ENCODE data around the gene MCIDAS.

The MCIDAS gene

DNA sequence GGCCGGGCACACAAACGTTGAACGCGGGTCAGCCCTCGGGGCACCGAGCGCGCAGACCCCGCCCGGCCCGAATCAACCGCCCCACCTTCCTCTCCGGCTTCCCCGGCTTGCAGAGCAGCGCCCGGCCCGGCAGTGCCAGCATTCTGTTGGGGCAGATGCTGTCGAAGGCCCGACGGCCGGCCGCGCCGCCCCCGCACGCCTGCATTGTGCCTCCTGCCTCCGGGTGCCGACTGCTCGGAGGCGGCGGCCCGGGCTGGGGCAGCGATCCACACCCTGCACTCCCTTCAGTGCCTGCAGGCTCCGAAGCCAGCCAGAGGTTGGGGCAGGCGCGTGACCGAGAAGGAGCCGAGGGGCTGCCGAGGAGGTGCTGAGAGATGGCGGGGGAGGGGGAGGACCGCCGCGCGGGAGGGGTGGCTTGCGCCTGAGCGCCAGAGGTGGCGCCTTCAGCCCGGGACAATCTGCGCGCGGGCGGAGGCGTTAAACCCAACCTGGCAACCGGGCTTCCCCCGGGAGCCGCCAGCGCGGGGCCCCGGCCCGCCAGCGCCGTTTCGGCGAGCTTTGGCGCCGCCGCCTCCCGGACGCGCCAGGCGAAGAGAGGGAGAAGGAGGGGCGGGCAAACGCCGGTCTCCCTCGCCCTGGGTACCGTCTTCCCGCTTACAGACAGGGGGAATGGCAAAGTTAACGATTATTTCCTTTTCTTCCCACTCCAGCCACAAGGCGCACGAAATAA, at the start of gene MCIDAS:
TSS of gene MCIDAS (minus strand) at position 382 of the 730 bp plus-strand sequence. CDS start at position 205, 177 bp downstream.
- no peak for DNase-seq (ENCODE audit: low read depth)

DNA sequence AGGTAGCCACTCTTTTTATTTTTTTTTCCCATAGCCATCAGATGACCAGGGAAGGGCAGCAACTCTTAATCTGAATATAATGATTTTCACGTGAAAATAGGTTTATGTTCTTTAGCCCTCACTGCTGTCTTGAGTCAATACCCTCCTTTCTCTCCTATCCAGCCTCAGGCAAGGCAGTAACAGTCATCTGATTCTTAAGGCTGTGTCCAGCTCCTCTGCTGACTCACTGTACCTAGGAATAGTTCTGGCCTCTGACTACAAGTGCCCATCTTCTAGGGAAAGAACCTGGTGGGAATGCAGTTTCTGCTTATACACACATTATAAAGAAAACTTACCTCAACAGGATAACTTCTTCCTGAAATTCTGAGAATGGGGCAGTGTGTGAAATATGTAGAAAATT, 49.7 kb upstream of the MCIDAS start:
- no peak for DNase-seq (ENCODE audit: low read depth)

DNA sequence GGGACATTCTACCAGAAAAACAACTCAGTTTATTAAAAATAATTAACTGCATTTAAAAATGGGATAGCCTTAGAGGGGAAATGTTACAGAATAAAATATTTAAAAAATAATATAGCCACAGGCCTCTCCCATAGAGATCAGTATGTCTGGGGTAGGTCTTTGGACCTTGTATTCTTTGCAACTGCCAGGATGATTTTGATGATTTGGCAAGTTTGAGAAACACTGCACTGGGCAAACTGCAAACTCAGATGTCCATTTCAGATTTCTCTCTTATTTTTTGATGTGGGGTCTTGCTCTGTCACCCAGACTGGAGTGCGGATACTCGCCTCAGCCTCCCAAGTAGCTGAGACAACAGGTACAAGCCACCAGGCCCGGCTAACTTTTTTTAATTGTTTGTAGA, 31.2 kb upstream of the MCIDAS start:
- no peak for DNase-seq (ENCODE audit: low read depth)

DNA sequence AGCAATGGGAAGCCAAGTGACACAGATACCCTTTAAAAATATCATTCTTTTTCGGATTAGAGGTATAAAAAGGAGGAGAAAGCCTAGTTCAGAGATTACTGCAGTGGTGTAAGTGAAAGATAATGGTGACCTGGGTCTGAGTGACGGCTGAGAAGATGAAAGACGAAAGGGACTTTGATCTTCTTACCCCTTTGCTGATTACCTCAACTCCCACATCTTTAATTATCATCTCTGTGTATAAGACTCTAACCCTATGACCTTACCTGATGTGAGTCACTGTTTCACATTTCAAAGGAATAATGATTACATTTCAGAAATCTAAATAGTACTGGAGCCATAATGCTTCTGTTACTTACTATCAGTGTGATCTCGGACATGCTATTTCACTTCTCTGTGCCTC, 27.7 kb upstream of the MCIDAS start:
- no peak for DNase-seq (ENCODE audit: low read depth)

DNA sequence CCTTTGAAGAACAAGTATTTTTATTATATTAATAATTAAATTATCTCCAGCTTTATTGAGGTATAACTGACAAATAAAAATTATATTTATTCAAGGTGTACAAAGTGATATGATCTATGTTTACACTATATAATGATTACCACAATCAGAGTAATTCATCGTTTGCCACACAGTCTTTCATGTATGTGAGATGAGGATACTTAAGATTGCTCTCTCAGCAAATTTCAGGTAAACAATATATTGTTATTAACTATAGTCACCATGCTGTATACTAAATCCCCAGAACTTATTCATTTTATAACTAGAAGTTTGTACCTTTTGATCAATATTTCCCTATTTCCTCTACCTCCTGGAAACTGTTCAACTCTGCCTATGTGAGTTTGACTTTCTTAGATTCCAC, 22.9 kb upstream of the MCIDAS start:
- no peak for DNase-seq (ENCODE audit: low read depth)

DNA sequence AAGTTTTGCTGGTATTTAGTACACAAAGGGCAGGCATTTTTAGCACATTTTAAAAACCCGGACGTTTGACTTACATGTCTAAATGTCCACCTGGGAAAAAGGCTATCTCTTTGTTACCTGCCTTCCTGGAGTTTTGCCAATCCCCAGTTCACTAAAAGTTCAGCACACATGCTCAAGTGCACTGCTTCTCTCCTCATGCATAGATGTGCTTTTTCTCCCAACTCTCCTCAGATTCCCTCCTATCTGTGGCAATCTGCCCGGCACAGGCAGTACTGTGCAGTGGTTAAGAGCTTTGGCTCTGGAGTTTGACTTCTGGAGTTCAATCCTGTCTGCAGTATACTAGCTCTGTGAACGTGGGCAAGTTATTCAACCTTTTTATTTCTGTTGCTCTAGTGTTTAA, 14.6 kb upstream of the MCIDAS start:
- DNase-seq (ENCODE audit: low read depth): no peak

DNA sequence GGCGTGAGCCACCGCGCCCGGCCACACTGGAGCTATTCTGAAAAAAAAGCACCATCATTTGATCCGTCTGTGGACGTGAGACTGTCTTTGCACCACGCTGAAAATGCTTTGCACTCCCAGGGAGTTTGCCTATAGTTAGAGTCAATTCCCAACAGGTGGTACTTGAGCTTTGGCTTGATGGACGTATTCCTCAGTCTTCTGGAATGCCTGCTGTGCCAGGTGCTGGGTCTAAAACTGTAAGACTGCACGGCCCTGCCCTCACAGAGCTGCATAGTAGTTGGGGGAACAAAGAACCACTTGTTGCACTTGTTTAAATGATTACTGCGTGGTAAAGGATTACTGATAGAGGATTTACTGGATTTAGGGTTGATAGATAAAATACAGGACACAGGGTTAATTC, 9.7 kb upstream of the MCIDAS start:
- no peak for DNase-seq (ENCODE audit: low read depth)

DNA sequence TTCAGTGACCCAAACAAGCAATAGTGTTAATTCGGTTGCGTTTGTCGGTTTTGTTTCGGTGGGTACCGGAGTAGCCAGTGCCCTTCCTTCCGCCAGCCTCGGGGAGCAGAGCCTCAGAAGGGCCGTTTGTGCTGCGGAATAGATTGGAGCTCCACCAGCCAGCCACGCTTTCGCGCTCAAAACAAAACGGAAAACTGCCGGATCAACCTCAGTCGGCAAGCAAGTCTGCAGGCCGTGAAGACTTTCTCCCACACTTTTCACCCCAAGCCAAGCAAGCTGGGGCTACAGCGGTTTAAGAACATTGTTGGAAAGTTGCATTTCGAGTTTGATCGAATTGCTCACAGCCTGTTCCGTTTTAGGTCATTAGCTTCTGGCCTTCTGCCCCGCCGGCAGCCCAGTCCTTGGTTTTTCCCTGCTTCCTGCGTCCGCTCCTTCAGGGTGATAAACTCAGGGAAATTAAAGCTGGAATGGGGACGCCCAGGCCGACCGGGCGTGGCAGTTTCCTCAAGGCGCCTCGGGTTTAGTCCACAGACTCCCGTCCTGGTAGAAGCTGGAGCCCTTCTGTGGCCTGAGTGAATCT, 7.1 kb upstream of the MCIDAS start:
- no peak for DNase-seq (ENCODE audit: low read depth)

DNA sequence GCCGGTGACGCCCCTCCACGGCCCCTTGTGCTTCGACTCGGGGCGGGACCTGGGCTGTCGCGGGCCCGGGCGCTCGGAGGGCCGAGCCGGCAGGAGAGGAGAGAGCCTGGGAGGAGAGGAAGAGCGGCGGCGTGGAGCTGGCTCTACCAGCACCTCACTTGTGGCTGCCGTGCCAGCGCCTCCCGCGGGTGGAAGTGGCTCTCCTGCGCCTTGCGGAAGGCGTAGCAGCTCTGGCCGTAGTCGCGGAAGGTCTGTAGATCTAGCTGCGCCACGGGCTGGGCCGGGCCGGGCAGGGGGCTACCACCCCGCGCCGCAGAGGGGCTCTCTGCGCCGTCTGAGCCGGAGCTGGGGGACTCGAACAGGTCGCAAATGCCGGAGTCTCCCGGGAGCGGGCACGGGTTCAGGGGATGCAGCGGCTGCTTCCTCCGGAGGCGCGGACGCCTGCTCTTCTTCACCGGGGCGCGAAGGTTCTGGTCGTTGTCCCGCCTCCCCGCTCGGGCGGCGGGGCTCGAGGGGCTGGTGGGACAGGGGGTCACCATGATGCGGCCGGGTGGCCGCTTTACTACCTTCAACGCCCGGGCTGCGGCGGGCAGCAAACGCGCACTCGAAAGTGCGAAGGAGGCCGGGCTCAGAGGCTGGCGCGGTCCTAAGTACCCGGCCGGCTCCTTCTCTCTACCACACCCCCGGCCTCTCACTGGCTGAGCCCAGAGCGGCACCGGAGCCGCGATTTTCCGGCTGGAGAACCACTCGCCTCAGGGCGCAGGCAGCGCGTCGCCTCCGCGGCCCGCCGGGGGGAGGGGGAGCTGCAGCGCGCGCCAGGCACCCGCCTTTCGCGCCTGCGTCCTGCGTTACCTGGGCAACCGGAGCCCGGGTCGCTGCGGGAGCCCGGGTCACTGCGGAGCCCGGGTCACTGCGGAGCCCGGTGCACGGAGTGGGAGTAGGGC, 6.1 kb upstream of the MCIDAS start, which contains the start of gene CCNO:
TSS of gene CCNO (minus strand) at position 624 of the 944 bp plus-strand sequence. CDS start at position 539, 85 bp downstream.
- DNase-seq (ENCODE audit: low read depth): peak; percentile 72

DNA sequence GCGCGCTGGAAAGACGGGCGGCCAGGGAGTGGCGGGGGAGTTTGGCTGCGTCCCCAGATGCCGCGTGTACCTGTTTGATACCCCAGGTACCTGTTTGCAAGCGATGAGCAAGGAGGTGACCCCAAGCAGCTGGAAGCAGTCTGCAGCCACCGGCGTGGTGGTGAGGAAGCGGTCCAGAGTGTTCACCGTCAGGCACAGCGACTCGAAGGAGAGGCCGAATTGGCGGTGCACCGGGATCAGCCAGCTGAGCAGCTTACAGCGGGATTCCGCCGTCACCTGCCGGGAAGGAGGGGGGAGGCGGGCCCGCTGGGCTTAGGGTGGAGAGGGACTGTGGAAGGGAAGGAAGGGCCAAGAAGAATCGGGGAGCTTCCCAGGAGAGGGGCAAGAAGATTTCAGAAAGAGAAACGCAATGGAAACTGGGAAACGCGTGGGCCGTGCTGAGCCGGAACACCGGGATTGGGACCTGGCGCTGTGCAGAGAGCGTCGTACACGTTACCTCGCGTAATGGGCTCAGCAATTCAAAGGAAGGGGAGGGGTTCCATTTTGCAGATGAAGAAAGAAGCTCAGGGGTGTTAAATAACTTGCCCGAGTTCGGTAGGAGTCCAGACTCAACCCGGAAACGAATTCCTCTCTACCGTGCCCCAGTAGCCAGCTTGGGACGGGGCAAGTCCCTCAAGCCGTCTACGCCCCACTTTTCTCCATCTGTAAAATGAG, 5.3 kb upstream of the MCIDAS start:
- no peak for DNase-seq (ENCODE audit: low read depth)

DNA sequence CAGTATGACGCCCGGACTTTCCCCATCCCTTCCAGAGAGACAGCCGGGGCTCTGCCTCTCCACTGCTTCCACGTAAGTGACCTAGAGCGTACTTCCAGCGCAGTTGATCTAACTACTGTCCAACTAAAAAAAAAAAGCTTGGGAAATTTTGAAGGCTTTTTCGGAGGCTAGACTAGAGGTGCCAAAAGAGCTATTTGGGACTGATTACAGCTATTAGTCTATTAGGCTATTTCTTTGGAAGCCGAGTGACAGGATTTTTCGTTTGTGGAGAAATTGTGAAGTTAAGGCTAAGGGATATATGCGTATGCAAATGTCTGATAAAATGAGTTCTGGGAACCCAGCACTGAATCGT, 4.8 kb upstream of the MCIDAS start:
- DNase-seq (ENCODE audit: low read depth): no peak

DNA sequence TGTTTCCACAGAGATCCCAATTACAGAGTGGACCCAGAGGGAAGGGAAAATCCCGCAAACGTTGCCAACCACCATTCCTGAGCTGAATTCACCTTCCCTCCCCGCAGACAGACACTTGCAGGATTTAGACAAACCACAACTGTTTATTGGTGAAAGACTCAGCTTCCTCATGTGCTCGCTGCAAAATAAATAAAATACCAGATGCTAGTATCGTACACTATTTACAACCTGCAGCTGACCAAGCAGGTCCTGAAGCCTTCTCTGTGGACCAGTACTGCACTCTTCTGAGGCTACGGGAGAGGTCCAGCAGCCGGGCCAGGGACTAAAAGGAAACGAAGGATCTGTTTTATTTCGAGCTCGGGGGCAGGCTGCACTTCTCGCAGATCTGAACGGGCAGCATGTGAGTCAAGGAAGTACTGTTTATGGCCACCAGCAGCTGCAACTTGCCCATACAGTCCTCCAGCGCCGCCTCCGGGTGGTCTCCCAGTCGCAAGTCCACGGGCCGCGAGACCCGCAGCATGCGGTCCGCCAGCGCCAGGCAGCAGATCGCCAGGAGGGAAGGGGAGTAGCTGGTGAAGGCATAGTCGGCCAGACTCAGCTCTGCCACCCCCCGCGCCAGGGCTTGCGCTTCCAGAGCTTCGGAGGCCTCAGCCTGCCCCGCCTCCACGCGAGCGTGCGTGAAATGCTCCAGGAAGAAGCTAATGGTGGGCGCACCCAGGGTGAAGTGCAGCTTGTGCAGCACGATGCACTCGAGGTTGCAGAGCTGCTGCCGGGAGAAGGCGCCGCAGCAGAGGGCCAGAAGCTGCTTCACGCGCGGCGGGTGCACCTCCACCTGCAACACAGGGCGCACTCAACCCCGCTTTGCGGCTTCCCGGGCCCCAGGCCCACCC, 4.2 kb upstream of the MCIDAS start:
- DNase-seq (ENCODE audit: low read depth): no peak

DNA sequence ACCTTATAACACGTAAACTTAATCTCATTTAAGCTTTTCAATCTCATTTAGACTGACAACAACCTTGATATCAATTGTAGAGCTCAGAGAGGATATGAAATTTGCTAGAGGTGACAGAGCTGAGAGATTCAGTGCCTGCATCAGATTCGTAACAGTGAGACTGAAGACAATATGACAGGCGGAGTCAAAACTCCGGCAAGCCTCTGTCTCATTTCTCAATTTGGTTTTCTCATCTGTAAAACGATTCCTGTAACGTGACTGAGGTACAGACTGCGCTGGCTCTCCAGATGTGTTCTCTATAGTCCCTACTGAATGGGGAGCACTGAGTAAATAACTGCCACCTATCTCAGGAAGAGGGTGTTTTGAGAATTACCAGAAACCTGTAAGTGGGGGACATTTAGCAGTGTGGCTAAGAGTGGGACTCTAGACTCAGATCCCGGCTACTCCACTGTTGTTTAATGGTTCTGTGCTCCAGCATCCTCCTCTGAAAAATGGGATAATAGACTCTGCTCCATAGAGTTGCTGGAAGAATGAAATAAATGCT, 3.0 kb upstream of the MCIDAS start:
- DNase-seq (ENCODE audit: low read depth): no peak

DNA sequence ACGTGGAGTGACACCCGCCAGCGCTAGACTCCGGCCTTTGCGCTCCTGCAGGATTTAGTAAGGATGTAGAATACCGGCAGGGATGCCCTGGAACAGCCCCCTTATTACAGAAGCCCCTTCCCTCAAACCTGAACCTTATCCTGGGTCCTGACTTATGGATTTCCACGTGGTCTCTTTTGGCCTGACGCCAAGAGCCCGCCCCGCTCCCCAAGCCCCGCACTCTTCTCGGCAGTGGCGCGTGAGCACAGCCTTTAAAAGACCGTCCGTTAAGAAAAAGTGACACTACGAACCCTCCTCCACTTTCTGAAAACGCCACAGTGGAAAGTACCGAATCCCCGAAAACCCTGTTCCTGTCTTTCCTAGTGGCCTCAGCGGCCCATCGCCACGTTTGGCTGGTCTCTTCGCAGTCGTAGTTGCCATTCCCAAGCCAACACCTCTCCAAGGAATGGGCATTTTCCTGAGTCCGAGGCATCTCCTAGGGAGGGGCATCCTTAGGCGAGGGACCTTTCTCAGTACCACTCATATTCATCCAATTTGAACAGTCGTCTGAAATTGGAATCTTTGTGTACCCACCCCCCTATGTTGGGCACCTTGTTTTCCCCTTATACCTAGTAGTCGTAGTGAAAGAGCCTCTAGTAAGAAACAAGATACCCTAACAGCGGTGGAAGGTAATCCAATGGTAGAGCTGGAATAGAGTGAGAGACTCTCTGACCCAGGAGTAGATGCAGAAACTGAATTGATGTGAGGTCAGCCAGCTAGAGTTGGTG, 732 bp upstream of the MCIDAS start:
- no peak for DNase-seq (ENCODE audit: low read depth)

DNA sequence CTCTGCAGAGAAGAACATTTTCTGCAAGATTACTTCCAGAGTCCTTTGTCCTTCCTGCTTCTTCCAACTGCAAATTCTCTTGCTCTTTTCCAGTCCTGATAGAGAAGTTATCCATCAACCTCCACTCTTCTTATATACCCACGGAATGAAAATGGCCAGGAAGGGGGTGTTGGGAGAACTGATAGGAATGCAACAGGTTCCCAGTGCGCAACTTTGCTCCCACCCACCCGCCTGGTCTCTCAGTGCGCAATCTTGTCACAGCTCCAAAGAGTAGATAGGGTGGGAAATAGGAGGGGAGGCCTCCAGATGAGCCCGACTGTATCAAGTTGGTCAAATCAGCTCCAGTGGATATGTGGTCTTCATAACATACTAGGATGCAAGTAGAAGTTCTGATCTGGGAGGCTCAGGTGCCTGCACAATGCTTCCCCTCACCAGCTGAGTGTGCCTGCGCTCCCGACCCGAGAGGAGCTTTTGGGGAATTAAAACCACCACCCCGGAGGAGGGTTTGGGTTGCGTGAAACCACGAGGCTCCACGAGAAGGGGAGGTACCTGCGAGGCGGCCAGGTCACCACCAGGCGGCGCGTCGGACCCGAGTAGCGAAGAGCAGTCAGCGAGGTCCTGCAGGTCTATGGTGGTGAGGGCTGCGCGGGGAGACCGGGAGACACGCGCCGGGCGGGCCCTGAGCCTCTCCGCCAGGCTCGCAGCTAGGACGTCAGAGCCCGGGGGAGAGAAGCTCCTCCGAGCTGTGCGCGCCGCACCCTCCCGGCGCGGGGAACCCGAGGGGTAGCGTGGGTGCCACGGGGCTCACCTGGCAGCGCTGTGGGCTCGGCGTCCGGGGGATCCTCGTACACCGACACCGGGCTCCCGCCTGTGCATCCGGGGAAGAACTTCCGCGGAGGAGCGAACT, 835 bp downstream of the MCIDAS start:
- no peak for DNase-seq (ENCODE audit: low read depth)

DNA sequence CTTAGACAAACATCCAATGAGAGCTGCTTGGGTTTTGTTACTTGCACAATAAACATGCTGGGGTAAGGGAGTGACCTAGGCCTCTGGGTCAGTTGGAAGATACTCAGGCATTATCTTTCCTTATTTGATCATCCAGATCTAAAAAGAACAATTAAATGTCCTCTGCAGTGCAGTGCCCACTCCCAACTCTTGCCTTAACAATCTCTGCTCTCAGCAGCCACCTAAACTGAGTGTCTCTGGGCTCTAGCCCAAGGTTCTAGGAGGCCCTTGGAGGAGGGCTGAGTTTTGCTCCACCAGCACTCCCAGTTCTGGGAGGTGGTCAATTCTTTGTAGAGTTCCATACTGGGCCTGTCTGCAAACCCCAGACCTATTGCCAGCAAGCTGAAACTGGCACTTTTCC, 1.8 kb downstream of the MCIDAS start:
- DNase-seq (ENCODE audit: low read depth): no peak

DNA sequence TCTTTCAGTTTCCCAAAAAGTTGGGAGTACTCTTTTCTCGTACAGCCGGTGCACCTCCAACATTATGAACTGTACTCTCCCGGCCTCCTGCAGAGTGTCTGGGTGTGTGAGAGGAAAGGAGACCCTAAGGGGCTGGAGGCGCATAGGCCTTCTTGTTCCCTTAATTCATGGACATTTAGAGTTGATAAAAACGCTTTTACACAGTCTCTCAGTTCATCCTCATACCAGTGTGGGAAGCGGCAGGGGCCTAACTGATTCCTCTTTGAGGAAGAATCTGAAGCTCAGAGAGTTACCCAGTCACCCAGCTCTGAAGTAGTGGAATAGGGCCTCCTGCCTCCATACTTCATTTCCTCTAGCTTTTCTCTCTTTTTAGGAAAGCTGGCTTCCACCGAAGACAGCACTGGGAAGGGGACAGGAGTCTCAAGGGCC, 3.3 kb downstream of the MCIDAS start:
- DNase-seq (ENCODE audit: low read depth): no peak

DNA sequence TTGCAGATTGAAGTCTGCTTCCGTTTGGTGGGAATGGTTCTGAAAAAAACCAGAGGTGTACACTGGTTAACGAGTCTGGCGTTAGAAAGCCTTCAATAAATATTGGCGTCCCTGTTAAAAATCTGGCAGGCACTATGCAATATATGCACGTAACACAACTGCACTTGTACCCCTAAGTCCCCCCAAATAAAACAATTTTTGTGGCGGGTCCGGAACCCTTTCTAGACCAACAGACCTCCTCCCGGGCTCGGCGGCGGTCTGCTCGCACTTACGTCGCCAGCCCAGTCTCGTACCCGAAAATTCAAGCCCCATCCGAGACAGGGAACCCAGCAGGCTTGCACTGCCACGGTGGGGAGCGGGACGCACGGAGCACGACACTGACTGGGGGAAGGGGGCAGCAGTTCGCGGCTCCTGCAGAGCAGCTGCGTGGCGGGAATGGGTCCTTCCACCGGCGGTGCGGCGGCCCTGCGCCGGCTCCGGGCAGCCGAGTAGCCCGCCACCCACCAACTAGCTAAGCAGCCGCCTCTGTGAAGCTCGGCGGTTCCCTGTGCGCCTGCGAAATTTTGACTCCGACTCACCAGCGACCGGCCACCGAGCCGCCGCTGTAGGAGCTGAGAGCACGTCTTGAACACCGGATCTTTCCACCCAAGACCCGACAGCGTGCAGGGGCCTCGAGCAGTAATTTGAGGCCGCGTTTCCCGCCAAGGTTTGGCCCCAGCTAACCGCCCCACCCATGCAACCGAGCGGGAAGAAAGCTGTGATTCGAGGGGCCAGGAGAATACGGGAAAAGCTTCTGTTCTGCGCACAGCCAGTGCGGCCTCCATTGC, 3.9 kb downstream of the MCIDAS start:
- DNase-seq (ENCODE audit: low read depth): no peak

Data from stromal cell of bone marrow (primary cell).